ENCODE results near the gene RILPL1.
"Not testable (repeated sequence)": the region's sequence is repeated elsewhere in the genome, so short reads cannot be mapped to it uniquely, and the experiment has no call there.

RILPL1 gene

DNA sequence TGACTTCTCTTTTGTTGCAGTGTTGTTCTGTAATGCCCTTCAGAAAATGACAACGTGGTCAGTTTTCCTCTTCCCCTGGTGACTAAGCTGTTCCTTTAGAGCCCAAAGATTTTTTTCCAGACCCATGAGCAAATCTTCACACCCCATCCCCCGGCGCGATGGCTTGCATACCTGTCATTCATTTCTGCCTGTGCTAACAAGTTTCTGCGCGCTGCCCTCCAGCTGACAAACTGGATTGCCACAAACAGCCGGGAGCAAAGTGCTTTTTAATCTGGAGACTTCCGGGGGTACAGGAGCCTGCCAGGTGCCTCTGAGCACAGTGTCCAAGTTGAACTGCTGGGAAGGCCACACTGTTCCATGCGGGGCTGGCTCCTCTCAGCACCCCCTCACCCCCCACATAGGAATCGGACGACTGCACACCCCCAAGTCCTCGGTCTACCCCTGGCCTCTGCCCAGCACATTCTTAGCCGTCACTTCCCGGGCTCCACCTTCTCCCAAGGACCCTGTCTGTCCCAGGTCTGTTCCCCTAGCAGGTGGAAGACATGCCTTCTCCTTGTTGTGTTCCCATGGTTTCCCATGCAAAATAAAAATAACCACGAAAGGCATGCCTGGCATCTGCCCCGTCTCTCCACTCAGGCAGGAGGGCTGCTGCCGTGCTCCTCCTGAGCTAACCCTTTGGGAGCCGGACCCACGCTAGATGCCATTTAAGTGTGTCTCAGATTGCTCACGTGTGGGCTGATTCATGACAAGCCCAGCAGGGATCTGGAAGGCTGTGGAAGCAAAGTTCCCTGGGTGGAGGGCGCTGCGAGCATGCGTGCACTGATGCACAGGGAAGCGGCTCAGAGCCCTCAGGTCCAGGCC, 14.1 kb downstream of the RILPL1 start:
- Mint-ChIP-seq H3K9me3 (ENCODE audit: low read depth) (no peaks in the 10 kb centered on the region), H3K27me3 (no peaks in the 10 kb centered on the region), H3K36me3 (peaks cover 8% of the 10 kb centered on the region), H3K4me3 (no peak overlapping the region), H3K27ac (no peak overlapping the region), H3K4me1 (ENCODE audit: low read depth) (no peaks in the 10 kb centered on the region)

DNA sequence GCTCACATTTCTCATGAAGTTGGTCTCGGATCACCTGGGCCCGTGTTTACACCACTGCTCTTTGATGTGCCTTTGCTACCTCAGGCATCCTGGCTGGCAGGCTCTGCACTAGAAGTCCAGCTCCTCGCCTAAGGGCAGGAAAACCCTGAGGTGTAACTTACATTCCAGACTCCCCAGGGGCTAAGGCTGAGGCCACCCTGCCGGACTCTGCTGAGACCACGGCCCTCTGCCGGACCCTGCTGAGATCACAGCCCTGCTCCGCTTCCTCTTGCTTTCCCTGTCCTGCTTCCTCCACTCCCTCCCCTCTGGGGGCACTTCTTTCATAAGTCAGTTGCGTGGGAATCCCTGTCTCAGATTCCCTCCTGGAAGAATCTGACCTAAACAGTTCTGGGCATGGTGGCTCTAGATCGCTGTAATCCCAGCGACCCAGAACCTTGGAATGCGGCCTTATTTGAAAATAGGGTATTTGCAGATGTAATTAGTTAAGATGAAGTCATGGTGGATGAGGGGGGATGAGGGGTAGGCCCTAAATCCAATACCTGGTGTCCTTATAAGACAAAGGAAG, 17.2 kb downstream of the RILPL1 start:
- H3K4me1 Mint-ChIP-seq (ENCODE audit: low read depth) = no peaks in the 10 kb centered on the region
- H3K27me3 Mint-ChIP-seq = no peaks in the 10 kb centered on the region
- no peaks in the 10 kb centered on the region for H3K9me3 Mint-ChIP-seq (ENCODE audit: low read depth)
- peaks cover 8% of the 10 kb centered on the region for H3K36me3 Mint-ChIP-seq
- no peak overlapping the region for H3K4me3 Mint-ChIP-seq
- no peak overlapping the region for H3K27ac Mint-ChIP-seq

DNA sequence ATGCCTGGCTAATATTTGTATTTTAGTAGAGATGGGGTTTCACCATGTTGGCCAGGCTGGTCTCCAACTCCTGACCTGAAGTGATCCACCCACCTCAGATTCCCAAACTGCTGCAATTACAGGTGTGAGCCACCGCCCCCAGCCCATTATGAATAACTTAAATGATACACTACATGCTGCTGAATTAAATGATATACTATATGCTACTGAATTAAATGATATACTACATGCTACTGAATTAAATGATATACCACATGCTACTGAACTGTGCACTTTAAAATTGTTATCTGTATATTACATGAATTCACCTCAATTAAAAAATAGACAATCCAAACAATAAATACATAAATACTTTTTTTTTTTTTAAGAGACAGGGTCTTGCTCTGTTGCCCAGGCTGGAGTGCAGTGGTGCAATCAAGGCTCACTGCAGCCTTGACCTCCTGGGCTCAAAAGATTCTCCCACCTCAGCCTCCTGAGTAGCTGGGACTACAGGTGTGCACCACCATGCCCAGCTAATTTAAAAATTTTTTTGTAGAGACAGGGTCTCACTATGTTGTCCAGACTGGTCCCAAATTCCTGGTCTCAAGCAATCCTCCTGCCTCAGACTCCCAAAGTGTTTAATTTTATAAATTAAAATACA, 18.8 kb downstream of the RILPL1 start:
- not testable (repeated sequence) for H3K4me3 Mint-ChIP-seq; H3K9me3 Mint-ChIP-seq (ENCODE audit: low read depth); H3K27me3 Mint-ChIP-seq; H3K4me1 Mint-ChIP-seq (ENCODE audit: low read depth); H3K27ac Mint-ChIP-seq; H3K36me3 Mint-ChIP-seq

- H3K4me1 Mint-ChIP-seq (ENCODE audit: low read depth) = peaks cover 1% of the 10 kb centered on the region
- H3K9me3 Mint-ChIP-seq (ENCODE audit: low read depth) = no peaks in the 10 kb centered on the region
- no peak overlapping the region for H3K4me3 Mint-ChIP-seq
- no peaks in the 10 kb centered on the region for H3K27me3 Mint-ChIP-seq
- H3K27ac Mint-ChIP-seq = no peak overlapping the region
- peaks cover 5% of the 10 kb centered on the region for H3K36me3 Mint-ChIP-seq
Observed at GRCh38 chr12:123513805-123514204, 19.7 kb downstream of the RILPL1 start.

GRCh38 chr12:123512838-123513665, 20.5 kb downstream of the RILPL1 start:
- Mint-ChIP-seq H3K36me3 (peaks cover 5% of the 10 kb centered on the region), H3K27me3 (no peaks in the 10 kb centered on the region), H3K27ac (no peak overlapping the region), H3K4me1 (ENCODE audit: low read depth) (peaks cover 1% of the 10 kb centered on the region), H3K4me3 (no peak overlapping the region), H3K9me3 (ENCODE audit: low read depth) (no peaks in the 10 kb centered on the region)

GRCh38 chr12:123506843-123507236, 26.7 kb downstream of the RILPL1 start:
- Mint-ChIP-seq H3K27ac (no peak overlapping the region), H3K36me3 (no peaks in the 10 kb centered on the region), H3K4me3 (no peak overlapping the region), H3K27me3 (no peaks in the 10 kb centered on the region), H3K4me1 (ENCODE audit: low read depth) (peaks cover 1% of the 10 kb centered on the region), H3K9me3 (ENCODE audit: low read depth) (no peaks in the 10 kb centered on the region)

GRCh38 chr12:123506059-123506842, 27.3 kb downstream of the RILPL1 start:
- H3K4me3 Mint-ChIP-seq = no peak overlapping the region

DNA sequence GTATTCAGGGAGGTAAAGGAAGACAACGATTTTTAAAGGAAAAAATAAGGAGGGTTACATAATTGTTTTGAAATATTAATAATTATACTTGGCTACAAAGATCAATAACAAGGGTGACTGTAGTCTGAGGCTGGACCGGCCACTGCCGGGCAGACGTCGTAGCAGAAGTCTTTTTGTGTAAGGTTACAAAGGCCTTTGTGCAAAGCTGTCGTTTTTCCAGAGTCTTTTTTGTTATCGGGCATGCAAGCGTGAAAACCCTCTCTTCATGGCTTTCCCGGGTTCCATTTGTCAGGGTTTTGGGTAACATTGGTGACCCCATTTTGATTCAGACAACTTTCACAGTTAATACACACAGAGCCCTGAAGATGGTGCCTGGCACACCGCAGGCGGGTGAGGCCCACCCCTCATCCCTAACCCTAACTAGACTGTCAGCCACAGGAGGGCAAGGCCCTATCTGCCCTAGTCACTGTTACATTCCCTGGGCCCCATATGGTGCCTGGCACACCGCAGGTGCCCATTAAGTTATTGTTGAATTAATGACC, 31.3 kb downstream of the RILPL1 start:
- no peaks in the 10 kb centered on the region for H3K4me1 Mint-ChIP-seq (ENCODE audit: low read depth)
- no peaks in the 10 kb centered on the region for H3K27me3 Mint-ChIP-seq
- peaks cover 3% of the 10 kb centered on the region for H3K36me3 Mint-ChIP-seq
- no peak overlapping the region for H3K27ac Mint-ChIP-seq
- H3K9me3 Mint-ChIP-seq (ENCODE audit: low read depth) = no peaks in the 10 kb centered on the region
- no peak overlapping the region for H3K4me3 Mint-ChIP-seq

More at GRCh38 chr12:123506059-123506842, 27.3 kb downstream of the RILPL1 start:
- Mint-ChIP-seq H3K27ac (no peak overlapping the region), H3K4me1 (ENCODE audit: low read depth) (peaks cover 1% of the 10 kb centered on the region), H3K9me3 (ENCODE audit: low read depth) (no peaks in the 10 kb centered on the region), H3K36me3 (no peaks in the 10 kb centered on the region), H3K27me3 (no peaks in the 10 kb centered on the region)

DNA sequence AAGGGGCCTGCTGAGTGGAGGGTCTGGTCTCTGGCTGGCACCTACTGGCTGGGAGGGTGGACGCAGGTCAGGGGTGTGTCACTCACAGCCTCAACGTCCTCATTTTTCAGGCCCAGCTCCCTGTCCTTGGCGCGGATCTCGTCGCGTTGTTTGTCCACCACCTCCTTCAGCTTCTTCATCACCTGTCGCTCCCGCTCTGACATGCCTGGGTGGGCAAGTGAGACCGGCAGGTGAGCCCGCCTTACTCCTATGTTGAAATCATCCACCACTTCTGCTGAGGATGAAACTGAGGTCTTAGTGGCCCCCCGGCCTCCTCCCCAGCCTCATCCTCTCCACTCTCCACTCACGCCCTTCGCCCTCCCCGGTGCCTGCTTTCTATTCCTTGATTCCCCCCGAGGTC, 34.2 kb downstream of the RILPL1 start:
- Mint-ChIP-seq H3K36me3 (peaks cover 3% of the 10 kb centered on the region), H3K27ac (no peak overlapping the region), H3K9me3 (ENCODE audit: low read depth) (no peaks in the 10 kb centered on the region), H3K4me1 (ENCODE audit: low read depth) (no peaks in the 10 kb centered on the region), H3K4me3 (no peak overlapping the region), H3K27me3 (no peaks in the 10 kb centered on the region)

GRCh38 chr12:123498126-123498825, 35.2 kb downstream of the RILPL1 start:
- H3K27me3 Mint-ChIP-seq = no peaks in the 10 kb centered on the region
- no peak overlapping the region for H3K27ac Mint-ChIP-seq
- H3K4me3 Mint-ChIP-seq = no peak overlapping the region
- H3K9me3 Mint-ChIP-seq (ENCODE audit: low read depth) = no peaks in the 10 kb centered on the region
- no peaks in the 10 kb centered on the region for H3K4me1 Mint-ChIP-seq (ENCODE audit: low read depth)
- H3K36me3 Mint-ChIP-seq = peaks cover 3% of the 10 kb centered on the region

- Mint-ChIP-seq H3K9me3 (ENCODE audit: low read depth) (no peaks in the 10 kb centered on the region), H3K36me3 (peaks cover 3% of the 10 kb centered on the region), H3K27ac (no peak overlapping the region), H3K27me3 (no peaks in the 10 kb centered on the region), H3K4me3 (no peak overlapping the region), H3K4me1 (ENCODE audit: low read depth) (no peaks in the 10 kb centered on the region)
Observed at GRCh38 chr12:123497065-123497464, 36.5 kb downstream of the RILPL1 start.

GRCh38 chr12:123494124-123494851, 39.2 kb downstream of the RILPL1 start:
- no peaks in the 10 kb centered on the region for H3K9me3 Mint-ChIP-seq (ENCODE audit: low read depth)
- H3K27ac Mint-ChIP-seq = no peak overlapping the region
- no peak overlapping the region for H3K4me3 Mint-ChIP-seq
- no peaks in the 10 kb centered on the region for H3K27me3 Mint-ChIP-seq
- H3K4me1 Mint-ChIP-seq (ENCODE audit: low read depth) = no peaks in the 10 kb centered on the region
- peaks cover 3% of the 10 kb centered on the region for H3K36me3 Mint-ChIP-seq

GRCh38 chr12:123492339-123493039, 41.0 kb downstream of the RILPL1 start:
- H3K27me3 Mint-ChIP-seq; H3K27ac Mint-ChIP-seq; H3K4me1 Mint-ChIP-seq (ENCODE audit: low read depth); H3K9me3 Mint-ChIP-seq (ENCODE audit: low read depth); H3K4me3 Mint-ChIP-seq; H3K36me3 Mint-ChIP-seq: not testable (repeated sequence)
